OCI-LY7 (cell line): ENCODE measurements around the gene MBTPS1. TPM values are rescaled to one million over a fixed set of nuclear protein-coding genes. Genes with fewer than 3 reads are reported as not detected.

Experiments used
- BruUV-seq: library from RNA; stranded (reverse); fragments of 400-500 nt; replicated peaks from 2 replicates; lab custom pipeline; 2021; lab: Mats Ljungman, UMichigan
- CTCF ChIA-PET: fragments of 300-600 bp; sonication (Branson Sonifier 250); formaldehyde crosslinking; loops from one replicate; lab custom pipeline; 2022; ENCODE audit warnings: antibody characterized with exemption; ENCODE audit not compliant: unreplicated experiment; lab: Charles Lee
- POLR2A ChIA-PET: fragments of 300-600 bp; sonication (Branson Sonifier 250); formaldehyde crosslinking; loops from one replicate; lab custom pipeline; 2022; ENCODE audit warnings: antibody characterized with exemption; lab: Charles Lee
- DNase-seq: peaks from one replicate; pipeline ENCODE4 v3.0.0-alpha.2; 2015; ENCODE audit warnings: low spot score
- H2AFZ ChIP-seq: fragments of 200-600 bp; sonication (generic), shearing (Covaris generic); 2 replicates; pipeline ENCODE4 v1.6.1; 2014; ENCODE audit warnings: mild to moderate bottlenecking, antibody characterized with exemption, low read length, moderate library complexity
- H3K27ac ChIP-seq: fragments of 200-600 bp; sonication (generic); 2 replicates; pipeline ENCODE4 v1.5.1; 2014; ENCODE audit warnings: mixed run types, low read depth, mild to moderate bottlenecking, moderate library complexity, low read length, inconsistent platforms; ENCODE audit not compliant: poor library complexity, severe bottlenecking
- H3K36me3 ChIP-seq: fragments of 200-600 bp; sonication (generic); 2 replicates; pipeline ENCODE4 v1.6.1; 2014; ENCODE audit warnings: mild to moderate bottlenecking, antibody characterized with exemption, low read length, moderate library complexity, mixed read lengths; ENCODE audit not compliant: insufficient read depth
- H3K4me1 ChIP-seq: fragments of 200-600 bp; sonication (generic); 2 replicates; pipeline ENCODE4 v1.5.1; 2014; ENCODE audit warnings: mild to moderate bottlenecking, low read length; ENCODE audit not compliant: insufficient read depth, poor library complexity, severe bottlenecking
- H3K4me2 ChIP-seq: fragments of 200-600 bp; sonication (generic); 2 replicates; pipeline ENCODE4 v1.6.1; 2014; ENCODE audit warnings: mild to moderate bottlenecking, low read length
- H3K4me3 ChIP-seq: fragments of 200-600 bp; sonication (generic); 2 replicates; pipeline ENCODE4 v1.5.1; 2014; ENCODE audit warnings: mild to moderate bottlenecking, low read depth, low read length; ENCODE audit not compliant: poor library complexity, severe bottlenecking
- H3K79me2 ChIP-seq: fragments of 200-600 bp; sonication (generic); 2 replicates; pipeline ENCODE4 v1.6.1; 2016; ENCODE audit warnings: low read depth, mild to moderate bottlenecking, low read length, moderate library complexity, mixed read lengths; ENCODE audit not compliant: insufficient read depth
- H3K9me2 ChIP-seq: fragments of 200-600 bp; sonication (generic); 2 replicates; pipeline ENCODE4 v1.6.1; 2016; ENCODE audit warnings: mild to moderate bottlenecking, low read length, mixed read lengths; ENCODE audit not compliant: insufficient read depth
- H3K9me3 ChIP-seq: fragments of 200-600 bp; sonication (generic); 2 replicates; pipeline ENCODE4 v1.6.1; 2014; ENCODE audit warnings: mild to moderate bottlenecking, mixed run types, low read length, mixed read lengths
- H4K20me1 ChIP-seq: fragments of 200-600 bp; sonication (generic); 2 replicates; pipeline ENCODE4 v1.6.1; 2014; ENCODE audit warnings: mild to moderate bottlenecking, antibody characterized with exemption, low read length, moderate library complexity, mixed read lengths; ENCODE audit not compliant: insufficient read depth
- EZH2phosphoT487 ChIP-seq: fragments of 200-600 bp; sonication (generic); IDR thresholded peaks from 2 replicates; pipeline ENCODE4 v1.6.1; 2018; ENCODE audit warnings: low read depth, borderline replicate concordance, mild to moderate bottlenecking, mixed run types, antibody characterized with exemption, low read length, moderate library complexity, mixed read lengths
- intact Hi-C: fragments of 100-400 bp; cut with micrococcal nuclease; formaldehyde crosslinking; loops from one replicate; pipeline ENCODE4 v1.10.0; 2022; ENCODE audit not compliant: unreplicated experiment
- total RNA-seq, 2 experiments: library from RNA; depleted of rRNA in 1 of 2; stranded (reverse); fragments of >200 nt in 1 of 2; shearing (Covaris generic) in 1 of 2; gene quantifications; 2 replicates each; pipeline ENCODE4 v1.2.3, GENCODE V29; 2014 to 2022
- TF ChIP-seq, protein P1 (sequence below): fragments of 200-600 bp; sonication (generic); conservative IDR thresholded peaks from 2 replicates; pipeline ENCODE4 v1.5.1; 2014; ENCODE audit warnings: mild to moderate bottlenecking, antibody characterized with exemption, low read length, moderate library complexity, mixed read lengths

The MBTPS1 gene
- total RNA-seq, 2 experiments from 2014 or later, result 49.6 to 65.2 TPM

DNA sequence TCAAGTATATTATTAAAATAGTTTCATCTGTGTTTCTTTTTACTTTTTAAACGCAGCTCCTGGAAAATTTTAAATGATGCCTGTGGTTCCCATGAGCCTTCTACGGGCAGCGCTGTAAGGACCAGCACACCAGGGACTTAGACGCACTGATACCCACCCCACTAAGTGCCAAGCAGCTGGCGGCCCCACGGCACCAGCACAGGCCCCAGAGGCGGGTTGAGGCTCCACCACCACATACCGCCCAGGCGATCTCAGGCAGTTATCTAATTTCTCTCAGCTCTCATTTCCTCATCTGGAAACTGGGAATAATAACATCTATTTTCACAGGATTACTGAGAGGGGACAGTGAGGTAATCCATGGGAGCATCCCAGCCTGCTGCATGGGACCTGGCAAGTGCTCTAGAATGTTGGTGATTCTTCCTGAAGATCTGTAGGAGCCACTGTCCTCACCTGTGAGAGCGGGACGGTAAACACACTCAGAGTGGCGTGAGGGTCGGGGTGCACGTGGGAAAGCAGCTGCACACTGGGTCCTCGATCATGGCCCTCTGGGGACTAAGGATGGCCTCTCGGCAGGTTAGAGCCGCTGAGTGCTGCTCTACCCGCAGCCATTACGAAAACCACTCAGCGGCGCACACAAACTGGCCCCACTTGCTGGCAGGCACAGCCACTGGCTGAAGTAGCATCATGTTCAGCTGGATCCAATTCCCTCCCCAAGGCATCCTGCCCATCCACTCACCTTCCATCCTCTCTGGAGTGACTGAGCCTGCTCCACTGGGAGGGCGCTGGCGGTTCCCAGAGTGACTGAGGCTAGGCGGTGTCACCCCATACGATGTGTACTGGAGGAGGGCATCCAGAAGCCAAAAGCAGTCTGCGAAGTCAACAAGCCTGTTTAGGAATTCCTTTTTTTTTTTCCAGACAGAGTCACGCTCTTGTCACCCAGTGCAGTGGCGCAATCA, 56.5 kb downstream of the MBTPS1 start:
- no peaks in the 10 kb centered on the region for H3K9me2 ChIP-seq
- no peaks in the 10 kb centered on the region for H3K4me1 ChIP-seq
- no peak overlapping the region for H3K4me3 ChIP-seq
- H3K9me3 ChIP-seq, result no peaks in the 10 kb centered on the region
- H3K79me2 ChIP-seq, result no peaks in the 10 kb centered on the region
- H3K36me3 ChIP-seq, result peaks cover 88% of the 10 kb centered on the region
- TF ChIP-seq, protein P1, sequence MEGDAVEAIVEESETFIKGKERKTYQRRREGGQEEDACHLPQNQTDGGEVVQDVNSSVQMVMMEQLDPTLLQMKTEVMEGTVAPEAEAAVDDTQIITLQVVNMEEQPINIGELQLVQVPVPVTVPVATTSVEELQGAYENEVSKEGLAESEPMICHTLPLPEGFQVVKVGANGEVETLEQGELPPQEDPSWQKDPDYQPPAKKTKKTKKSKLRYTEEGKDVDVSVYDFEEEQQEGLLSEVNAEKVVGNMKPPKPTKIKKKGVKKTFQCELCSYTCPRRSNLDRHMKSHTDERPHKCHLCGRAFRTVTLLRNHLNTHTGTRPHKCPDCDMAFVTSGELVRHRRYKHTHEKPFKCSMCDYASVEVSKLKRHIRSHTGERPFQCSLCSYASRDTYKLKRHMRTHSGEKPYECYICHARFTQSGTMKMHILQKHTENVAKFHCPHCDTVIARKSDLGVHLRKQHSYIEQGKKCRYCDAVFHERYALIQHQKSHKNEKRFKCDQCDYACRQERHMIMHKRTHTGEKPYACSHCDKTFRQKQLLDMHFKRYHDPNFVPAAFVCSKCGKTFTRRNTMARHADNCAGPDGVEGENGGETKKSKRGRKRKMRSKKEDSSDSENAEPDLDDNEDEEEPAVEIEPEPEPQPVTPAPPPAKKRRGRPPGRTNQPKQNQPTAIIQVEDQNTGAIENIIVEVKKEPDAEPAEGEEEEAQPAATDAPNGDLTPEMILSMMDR, result no peak
- TF ChIP-seq EZH2phosphoT487, result no peak
- CTCF ChIA-PET, result no interaction called here
- no peak overlapping the region for H2AFZ ChIP-seq
- no TSS peak for BruUV-seq
- no peaks in the 10 kb centered on the region for H4K20me1 ChIP-seq
- POLR2A ChIA-PET, result interaction anchor here (1.2 kb wide), 1 partner anchor 68 kb away, joined by 3 read pairs; no protein-coding TSS in a partner anchor
- no peak overlapping the region for H3K4me2 ChIP-seq
- intact Hi-C loops, result no loop called here
- no peak for DNase-seq
- H3K27ac ChIP-seq, result no peak overlapping the region

DNA sequence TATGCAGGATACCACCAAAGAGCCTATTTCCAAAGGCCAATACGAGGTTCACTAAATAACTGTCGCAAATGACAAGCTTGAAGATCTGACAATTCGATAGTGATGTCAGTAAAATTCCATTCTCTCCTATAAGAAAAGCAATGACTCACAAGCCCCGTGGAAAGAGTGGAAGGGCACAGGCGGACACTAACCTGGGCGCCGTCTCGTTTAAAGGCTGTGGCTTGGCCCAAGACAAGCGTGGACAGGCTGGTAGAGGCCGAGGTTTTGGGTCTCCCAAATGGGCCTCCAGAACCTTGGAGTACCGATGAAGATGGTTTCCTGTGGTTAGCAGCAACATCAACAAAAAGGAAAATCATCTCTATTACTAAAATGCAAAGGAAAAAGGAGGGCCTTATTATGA, 57.6 kb downstream of the MBTPS1 start:
- Histone ChIP-seq H3K4me1 (no peaks in the 10 kb centered on the region), H4K20me1 (no peaks in the 10 kb centered on the region), H3K9me2 (no peaks in the 10 kb centered on the region), H3K4me3 (no peak overlapping the region), H3K4me2 (no peak overlapping the region), H2AFZ (no peak overlapping the region), H3K27ac (no peak overlapping the region), H3K9me3 (no peaks in the 10 kb centered on the region), H3K36me3 (peaks cover 88% of the 10 kb centered on the region), H3K79me2 (no peaks in the 10 kb centered on the region)
- BruUV-seq, result no TSS peak
- TF ChIP-seq EZH2phosphoT487, result no peak
- TF ChIP-seq, protein P1, result no peak
- no peak for DNase-seq
- CTCF ChIA-PET, result interaction anchor here (0.9 kb wide), 1 partner anchor 128 kb away, joined by 3 read pairs; the partner anchor contains the start of gene TAF1C
- intact Hi-C loops, result no loop called here
- POLR2A ChIA-PET, result no interaction called here

DNA sequence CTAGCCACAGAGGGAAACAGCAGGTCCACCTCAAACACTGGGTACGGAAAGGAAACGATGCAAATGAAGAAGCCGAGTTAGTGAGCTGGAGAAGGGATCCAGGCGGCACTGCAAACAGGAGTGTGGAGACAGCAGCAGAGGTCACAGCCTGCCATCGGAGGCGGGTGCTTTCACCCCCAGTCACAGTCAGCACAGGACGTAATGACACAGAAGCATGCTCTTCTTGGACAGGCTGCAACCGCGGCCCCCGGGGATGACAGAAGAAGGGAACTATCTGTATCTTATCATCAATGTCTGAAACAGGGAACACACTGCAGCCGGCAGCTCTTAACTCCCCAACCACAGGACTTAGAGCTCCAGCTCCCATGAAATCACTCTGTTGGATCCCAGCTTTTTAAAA, 58.1 kb downstream of the MBTPS1 start:
- TF ChIP-seq, protein P1, result no peak
- TF ChIP-seq EZH2phosphoT487, result no peak
- Histone ChIP-seq H4K20me1 (no peaks in the 10 kb centered on the region), H3K9me3 (no peaks in the 10 kb centered on the region), H3K36me3 (peaks cover 88% of the 10 kb centered on the region), H3K4me3 (no peak overlapping the region), H3K9me2 (no peaks in the 10 kb centered on the region), H3K4me2 (no peak overlapping the region), H3K27ac (no peak overlapping the region), H3K79me2 (no peaks in the 10 kb centered on the region), H3K4me1 (no peaks in the 10 kb centered on the region), H2AFZ (no peak overlapping the region)
- intact Hi-C loops, result no loop called here
- ChIA-PET CTCF (interaction anchor here (0.9 kb wide), 1 partner anchor 128 kb away, joined by 3 read pairs; the partner anchor contains the start of gene TAF1C), POLR2A (no interaction called here)
- DNase-seq, result no peak
- no TSS peak for BruUV-seq
